ENCODE results near the gene GIMAP1. TPM values are rescaled to one million over a fixed set of nuclear protein-coding genes. Genes with fewer than 3 reads are reported as not detected.

Gene GIMAP1
- total and polyA plus RNA-seq, 2 of the 8 experiments (the other 6 are each of a cell fraction or from before 2014, with no cell fraction given) = not detected

DNA sequence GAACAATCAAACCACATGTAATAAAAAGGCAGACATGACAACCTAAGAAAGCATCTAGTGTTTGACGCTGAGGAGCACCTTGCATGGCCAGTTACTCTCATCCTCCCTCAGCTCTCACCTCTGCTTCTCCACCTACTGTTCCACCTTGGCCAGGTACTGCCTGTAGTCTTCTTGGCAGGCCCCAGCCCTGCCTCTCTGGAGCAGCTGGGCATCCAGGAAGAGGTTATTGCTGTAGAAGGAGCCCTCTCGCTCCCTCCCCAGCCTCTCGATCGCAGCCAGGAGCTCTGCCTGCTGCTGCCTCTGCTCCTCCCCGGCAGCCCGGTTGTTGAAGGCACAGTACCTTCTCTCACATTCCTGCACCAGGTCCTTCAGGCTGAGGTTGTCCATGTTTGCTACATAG is 30.5 kb downstream of the GIMAP1 start (continued):
- TF ChIP-seq, protein P1, sequence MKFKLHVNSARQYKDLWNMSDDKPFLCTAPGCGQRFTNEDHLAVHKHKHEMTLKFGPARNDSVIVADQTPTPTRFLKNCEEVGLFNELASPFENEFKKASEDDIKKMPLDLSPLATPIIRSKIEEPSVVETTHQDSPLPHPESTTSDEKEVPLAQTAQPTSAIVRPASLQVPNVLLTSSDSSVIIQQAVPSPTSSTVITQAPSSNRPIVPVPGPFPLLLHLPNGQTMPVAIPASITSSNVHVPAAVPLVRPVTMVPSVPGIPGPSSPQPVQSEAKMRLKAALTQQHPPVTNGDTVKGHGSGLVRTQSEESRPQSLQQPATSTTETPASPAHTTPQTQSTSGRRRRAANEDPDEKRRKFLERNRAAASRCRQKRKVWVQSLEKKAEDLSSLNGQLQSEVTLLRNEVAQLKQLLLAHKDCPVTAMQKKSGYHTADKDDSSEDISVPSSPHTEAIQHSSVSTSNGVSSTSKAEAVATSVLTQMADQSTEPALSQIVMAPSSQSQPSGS (IDR thresholded peaks at IDR 0.05; ENCODE audit: low read length) = no peak
- TF ChIP-seq SIRT6 (IDR thresholded peaks at IDR 0.05; ENCODE audit: low read length) (no peak), SAP30 (IDR thresholded peaks at IDR 0.05; ENCODE audit: insufficient read depth, insufficient replicate concordance, low read length) (no peak), MAFK (IDR thresholded peaks at IDR 0.05; ENCODE audit: low read depth, low read length) (no peak), JUN (IDR thresholded peaks at IDR 0.05; ENCODE audit: low read depth, low read length) (no peak)

All from H1 (cell line).